Stimulated activated CD4-positive, alpha-beta T cell treated with anti-CD3 and anti-CD28 coated beads, Interleukin-15, amount 100 ng/mL, for 1 hour (primary cell): ENCODE results near the gene DPP6.

Experiments
- DNase-seq, 2 donors: peaks; one replicate each; pipeline ENCODE4 v3.0.0-alpha.2; 2020; ENCODE audit warnings: low read depth in 1 of 2, low spot score in 1 of 2

Gene DPP6

DNA sequence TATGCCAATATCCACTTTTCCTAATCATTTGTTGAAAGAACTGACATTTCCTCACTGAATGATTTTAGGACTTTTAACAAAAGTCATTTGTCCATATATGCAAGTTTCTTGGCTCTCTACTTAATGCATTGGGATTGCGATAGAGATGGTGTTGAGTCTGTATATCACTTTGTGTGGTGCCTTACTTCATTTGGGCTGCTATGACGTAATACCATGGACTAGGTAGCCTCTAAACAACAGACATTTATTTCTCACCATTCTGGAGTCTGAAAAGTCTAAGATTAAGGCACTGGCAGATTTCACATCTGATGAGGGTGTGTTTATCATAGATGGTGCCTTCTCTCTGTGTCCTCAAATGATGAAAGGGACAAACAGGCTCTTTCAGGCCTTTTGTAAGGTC is 342.6 kb downstream of the DPP6 start:
- DNase-seq: no peak

DNA sequence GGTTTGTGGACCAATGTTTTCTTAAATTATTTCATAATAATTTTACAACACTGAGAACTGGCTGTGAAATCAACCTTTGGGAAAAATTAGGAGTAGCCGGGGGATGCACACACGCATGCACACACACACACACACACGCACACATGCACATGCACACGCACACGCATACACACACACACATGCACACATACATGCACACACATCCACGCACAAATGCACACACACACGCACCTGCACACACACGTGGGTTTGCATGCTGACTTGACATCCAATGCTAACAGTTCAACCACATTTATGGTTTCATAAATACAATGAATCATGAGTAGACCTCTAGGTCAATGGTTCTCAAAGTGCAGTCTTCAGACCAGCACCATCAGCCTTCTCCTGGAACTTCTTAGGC is 354.1 kb downstream of the DPP6 start:
- no peak for DNase-seq

DNA sequence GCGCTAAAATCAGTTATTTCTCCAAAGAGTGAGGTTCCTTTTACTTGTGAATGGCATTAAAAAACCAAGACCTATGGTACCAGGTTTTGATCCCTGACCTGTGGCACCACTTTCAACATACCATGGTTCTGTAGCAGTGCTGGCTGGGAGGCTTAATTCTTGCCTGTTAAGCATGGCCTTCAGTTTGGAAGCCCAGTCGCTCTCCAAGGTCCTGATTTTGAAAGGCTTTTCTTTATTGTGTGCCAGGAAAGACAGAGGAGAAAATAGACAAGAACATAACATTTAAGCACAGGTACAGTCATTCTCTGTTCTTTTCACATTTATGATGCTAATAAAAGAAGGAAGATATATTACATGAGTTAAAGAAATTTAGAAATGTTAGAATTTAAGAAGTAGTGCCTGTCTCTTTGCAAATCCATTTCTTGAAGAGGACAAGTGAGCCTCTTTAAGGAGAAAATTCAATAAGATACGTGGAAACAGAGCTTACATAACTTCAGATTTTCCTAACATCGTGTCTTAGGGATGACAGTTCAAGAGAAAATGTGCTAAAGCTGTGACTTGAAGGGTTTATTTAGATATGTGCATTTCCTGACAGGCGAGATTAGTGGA is 357.6 kb downstream of the DPP6 start:
- no peak for DNase-seq

DNA sequence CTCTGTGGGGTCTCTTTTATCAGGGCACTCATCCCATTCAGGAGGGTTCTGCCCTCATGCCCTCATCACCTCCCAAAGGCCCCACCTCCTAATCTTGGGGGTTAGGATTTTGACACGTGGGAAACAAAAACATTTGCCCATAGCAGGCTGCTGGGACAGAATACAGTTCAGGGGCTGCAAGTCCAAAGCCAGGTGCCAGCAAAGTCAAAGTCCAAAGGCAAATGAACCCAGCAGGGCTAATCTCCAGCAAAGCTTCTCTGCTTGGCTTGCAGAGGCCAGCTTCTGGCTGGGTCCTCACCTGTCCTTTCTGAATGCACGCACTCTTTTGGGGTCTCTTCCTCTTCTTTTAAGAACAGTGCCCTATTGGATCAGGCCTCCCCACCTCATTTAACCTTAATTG is 359.9 kb downstream of the DPP6 start:
- DNase-seq: no peak

DNA sequence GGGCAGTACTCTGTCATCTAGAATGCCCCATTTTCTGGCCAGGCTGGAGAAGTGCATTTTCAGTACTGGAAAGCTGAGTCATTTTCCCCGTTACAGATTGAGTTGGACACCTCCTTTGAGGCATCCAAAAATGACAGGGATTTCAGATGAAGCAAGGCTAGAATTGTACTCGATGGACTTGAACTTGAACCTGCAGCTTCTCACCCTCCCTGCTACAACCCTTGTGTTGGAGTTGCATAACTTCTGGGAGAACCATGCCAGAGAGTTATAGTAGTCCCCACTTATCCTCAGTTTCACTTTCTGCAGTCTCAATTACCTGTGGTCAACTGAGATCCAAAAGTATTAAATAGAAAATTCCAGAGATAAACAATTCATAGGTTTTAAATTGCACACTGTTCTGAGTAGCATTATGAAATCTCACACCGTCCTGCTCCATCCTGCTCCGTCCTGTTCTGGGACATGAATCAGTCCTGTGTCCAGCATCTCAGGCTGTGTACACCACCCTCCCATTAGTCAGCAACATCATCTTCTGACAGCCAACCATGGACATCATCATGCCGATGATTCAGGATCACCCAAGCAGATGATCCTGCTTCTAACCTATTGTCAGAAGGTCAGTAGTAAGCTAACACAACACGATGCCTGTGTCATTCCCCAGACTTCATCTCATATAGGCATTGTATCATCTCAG is 363.7 kb downstream of the DPP6 start:
- DNase-seq: no peak

DNA sequence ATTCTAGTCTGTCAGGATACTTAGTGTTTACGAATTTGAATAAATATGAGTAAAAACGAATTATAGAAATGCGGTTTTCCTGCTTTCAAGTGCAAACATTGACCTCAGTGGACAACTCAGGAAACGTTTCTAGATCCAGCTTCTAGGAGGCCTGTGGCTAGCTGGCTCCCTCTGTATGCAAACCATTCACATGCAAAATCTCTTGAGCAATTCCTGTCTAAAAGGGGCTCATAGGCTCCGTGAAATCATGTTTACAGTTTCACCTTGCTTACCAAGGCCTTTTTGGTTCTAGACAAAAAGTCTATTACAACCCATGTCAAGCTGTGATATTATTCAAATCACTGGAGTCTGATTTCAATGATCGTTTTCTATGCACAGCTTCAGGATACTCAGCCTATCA is 364.5 kb downstream of the DPP6 start:
- DNase-seq: no peak

DNA sequence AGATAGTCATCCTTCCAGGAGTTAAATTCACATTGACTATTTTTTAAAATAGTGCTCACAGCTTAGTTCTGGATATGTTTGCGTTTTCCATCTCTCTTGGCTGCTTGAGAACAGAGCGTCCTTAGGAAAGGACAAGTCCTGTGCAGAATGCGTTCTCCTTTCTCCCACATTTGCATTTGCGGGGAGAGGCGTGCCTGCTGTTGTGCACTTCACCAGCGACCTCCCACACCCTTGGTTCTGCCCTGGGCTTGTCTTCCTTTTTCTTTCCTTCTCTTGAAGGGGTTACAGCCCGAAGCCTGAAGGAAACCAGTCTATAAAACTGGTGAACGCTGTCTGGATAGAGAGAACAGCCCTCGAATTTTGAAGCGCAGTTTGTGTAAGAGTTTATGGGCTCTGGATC is 367.1 kb downstream of the DPP6 start:
- no peak for DNase-seq

DNA sequence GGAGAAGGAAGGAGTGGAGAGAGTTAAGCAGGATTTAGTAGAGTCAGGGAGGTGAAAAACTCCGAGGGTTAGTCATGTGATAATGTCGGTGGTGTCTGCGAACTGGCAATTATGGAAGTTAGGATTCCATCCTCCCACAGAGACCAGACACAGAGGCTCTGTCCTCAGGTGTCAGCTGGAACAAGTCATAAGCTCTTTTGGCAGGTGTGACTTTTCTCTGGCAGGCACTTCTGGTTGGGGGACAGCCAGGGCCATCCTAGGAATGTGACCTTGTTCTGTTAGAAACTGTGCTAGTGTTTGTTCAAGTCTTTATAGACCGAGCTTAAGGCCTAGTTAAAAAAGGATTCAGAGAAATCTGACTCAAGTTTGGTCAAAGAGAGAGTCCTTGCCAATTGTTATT is 371.0 kb downstream of the DPP6 start:
- DNase-seq: no peak

DNA sequence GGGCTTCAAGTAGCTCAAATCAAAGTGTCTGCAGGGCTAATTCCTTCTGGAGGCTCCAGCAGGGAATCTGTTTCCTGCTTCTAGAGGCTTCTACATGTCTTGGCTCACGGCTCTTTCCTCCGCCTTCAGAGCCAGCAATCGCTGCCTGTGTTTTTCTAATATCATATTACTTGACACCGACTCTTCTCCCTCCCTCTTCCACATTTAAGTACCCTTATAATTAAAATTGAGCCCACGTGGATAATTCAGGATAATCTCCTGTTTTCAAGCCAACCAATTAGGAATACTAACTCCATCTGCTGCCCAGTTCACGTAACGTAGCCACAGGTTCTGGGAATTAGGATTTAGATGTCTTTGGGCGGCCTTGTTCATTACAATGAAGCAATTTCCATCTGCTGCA is 372.2 kb downstream of the DPP6 start:
- DNase-seq: no peak

DNA sequence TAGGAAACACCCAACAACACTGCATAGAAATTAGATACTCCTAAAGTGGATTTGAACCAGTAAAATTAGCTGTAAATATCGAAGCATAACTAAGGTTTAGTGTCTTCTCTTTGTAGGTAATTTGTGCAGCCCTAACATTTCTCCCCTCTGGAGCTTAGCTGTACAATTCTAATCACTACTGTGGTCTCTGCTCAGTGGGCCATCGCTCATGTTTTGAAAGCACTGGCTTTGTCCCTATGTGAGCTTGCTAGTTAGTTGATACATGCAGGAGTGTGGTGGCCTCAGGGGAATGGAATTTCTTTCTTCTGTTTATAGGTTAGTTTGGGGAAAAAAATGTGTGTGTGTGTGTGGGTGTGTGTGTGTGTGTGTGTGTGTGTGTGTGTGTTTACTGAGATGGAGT is 373.1 kb downstream of the DPP6 start:
- no peak for DNase-seq

DNA sequence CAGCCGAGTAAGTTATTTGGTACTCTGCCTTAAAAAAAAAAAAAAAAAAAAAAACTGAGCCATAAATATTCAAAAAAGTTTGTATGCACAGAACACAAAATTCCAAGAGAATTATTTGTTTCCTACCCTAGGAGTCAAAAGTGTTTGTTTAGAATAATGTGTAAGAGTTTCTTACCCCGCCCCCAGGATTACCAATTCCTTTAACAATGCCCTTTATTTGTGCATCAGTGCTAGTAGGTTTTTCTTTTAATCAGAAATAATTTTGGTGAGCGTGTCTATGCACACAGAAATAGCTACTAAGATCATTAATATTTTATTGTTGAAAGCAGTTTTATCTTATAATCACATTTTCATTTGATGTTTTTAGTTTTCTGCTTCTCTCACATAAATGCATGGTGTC is 374.6 kb downstream of the DPP6 start:
- DNase-seq: no peak

DNA sequence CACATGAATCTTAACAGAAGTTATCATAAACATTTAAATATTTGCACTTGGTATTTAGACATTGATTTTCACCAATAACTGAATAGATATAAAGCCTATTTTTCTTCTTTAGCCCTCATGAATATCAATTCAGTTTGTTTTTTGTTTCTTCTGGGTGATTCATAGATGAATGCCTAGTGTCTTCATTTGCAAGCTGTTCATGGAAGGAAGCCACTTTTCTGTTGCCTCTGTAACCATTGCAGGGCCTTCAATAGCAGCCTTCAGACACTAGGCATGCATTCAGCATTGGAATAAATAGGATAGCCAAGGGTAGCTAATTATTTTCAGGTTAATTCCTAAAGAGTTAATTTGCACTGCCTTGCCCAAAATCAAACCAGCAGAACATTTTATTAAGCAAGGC is 375.3 kb downstream of the DPP6 start:
- no peak for DNase-seq

DNA sequence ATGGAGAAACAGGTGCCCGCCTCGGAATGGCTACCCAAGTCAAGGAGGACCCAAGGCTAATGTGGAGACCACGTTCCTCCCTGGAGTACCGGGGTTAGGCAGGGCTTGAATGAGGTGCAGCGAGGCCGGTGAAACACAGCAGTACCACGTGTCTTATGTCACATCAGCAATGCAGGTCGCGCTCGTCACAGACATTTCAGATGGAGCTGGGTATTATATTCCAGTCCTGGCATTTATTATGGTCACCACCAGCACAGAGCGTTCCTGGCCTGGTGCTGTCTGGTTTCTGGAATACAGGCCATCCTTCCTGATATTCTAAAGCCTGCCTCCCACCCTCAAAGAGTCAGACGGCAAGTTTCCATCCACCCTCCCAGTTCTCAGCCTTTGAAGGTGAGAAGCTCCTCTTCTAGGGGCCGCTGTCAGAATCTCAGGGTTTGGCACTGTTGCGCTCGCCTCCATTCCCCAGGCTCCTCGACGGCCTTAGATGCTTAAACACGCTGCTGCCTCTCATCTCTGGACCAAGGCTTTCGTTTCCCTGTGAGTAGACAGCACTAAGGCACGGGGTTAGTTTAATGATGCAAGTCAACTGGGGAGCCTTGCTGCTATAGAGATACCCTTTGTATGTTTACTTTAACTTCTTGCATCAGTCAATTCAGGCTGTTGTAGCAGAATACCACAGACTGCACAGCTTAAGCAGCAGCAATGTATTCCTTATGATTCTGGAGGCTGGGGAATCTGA is 377.6 kb downstream of the DPP6 start:
- DNase-seq: no peak

DNA sequence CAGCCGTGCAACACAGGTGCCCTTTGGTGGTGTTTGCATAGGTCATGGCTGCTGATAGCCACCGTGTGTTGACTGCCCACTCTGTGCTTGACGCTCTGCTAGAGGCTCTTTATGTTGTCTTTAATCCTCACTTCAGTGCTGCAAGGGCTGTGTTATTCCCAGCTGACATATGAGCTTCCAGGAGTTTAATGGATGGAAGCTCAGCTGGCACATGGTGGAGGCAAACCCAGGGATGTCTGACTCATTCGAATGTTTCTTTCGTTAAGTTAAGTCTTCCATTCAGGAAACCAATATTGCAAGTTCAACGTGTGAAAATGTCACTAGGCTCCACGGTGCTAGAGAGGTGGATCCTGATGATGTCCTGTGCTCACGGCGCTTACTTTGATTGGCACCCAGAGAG is 378.4 kb downstream of the DPP6 start:
- DNase-seq: no peak

DNA sequence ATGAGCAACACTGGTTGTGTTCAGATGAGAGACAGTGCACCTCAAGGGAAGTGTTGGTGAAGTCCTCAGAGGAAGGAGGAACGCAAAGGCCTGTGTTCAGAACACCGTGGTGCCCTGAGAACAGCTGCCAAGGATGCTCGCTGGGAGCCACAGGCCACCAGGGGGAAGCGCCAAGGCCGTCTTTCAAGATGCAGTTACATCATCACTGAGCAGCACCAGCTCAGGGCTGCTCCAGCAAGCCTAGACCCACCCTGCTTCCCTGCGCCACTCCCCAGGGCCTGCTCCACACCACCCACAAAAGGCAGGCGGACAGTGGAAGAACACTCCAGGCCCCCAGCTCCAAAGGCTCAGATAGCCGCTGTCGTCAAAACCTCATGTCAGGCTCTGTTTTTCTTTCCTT is 378.8 kb downstream of the DPP6 start:
- no peak for DNase-seq

DNA sequence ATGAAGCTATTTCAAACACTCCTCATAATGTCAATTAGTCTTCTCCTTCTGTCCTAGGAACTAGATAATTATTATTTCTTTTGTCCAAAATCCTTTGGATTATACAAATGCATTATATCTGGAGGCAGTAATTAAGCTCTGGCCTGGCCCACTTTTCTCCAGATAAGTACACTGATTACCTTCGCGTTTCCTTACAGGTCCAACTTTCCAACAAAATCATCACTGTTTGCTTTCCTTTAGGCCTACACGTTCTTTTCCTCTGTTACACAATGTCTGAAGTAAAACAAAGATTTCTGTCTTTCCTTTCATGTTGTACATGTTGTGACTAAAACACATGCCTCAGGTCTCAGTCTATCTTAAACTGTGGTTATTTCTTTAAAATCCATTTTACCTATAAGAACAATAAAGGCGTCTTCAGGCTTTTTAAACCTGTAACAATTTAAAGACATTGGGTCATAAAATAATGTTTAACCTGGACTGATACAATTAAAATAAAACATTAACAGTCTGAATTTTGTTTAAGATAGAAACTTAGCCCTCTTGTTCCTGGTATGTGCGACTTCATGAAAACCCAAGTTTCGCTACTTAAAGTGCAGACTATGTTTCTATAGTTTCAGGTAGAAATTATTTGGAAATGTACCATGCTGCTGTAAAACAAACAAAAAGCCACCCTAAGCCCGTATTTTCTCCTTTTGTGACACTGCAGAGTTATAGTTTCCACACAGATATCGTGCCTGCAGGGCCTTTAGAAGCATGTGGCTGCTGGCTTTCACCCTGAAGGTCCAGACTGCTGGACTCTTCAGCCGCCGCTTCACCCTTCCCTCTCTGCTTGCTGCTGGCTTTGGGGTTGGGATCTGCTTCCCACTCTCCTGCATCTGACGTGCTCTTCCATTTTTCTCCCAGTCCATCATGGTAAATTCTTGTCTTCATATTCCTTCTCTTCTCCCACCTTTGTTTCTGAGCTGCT is 381.7 kb downstream of the DPP6 start:
- no peak for DNase-seq

DNA sequence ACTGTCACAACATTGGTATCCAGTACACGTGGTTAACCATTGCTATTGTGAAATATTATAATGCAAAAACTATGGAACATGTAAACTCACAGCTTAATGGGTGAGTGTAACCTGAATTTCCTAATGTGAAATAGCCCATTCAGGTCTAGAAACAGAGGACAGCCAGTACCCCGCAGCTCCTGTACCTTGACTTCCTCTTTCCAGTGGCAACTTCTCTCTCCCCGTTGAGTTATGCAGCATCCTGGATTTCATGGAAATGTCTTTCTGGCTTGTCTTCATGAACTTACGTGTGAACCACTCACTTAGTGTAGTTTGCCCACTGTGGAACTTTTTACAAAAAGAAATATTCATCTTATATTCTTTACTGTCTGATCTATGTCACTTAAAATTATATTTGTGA is 384.4 kb downstream of the DPP6 start:
- DNase-seq: no peak

DNA sequence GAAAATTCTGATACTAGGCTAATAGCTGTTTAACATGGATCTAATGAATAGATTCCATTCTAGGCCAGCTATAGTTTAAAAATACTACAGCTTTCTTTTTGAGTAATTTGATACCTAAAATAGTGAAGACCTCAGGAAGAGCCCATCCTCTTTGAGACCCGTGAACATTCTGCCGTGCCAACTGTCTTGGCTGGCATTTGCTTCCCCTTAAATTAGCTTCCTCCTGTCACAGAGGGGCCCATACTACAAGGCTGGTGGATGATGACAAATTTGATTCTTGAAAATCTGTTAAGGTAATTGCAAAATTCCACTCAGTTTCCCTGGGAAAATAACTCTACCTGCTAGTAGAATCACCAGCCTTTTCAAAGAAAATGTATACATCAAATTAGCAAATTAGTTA is 385.0 kb downstream of the DPP6 start:
- no peak for DNase-seq

DNA sequence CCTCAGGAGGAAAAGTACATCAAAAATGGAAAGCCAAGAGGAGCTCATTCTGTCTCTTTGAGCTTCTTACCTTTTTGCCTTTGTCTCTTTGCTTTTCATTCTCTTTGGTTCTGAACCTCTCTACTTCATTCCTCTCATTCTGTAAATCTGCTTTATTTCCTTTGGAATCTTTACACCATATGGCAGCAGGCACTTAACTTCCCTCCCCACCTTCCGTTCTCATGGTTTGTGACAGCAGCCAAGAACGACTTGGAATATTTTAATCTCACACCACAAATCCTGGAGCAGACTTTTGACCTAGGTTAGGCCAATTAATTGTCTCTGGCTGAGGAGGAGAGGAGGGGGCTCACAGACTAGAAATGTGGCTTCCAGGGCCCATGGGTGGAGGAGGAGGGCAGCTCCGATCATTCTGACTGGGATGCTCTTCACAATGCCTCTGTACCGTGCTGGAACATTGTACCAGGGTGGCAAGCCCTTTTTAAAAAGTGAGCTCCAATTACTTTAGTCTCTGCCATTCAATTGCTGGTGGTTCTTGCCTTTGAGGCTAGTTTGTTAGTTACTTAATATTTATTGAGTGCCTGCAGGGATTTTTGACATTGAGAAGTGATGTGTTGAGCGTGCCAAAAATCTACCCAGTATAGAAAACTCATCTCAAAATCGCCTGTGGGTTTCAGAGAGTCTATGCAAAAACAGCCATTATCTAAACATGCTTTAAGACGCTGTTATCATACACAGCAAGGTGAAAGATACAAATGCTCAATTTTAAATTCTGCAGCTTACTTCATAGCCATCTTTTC is 386.6 kb downstream of the DPP6 start:
- DNase-seq: no peak

DNA sequence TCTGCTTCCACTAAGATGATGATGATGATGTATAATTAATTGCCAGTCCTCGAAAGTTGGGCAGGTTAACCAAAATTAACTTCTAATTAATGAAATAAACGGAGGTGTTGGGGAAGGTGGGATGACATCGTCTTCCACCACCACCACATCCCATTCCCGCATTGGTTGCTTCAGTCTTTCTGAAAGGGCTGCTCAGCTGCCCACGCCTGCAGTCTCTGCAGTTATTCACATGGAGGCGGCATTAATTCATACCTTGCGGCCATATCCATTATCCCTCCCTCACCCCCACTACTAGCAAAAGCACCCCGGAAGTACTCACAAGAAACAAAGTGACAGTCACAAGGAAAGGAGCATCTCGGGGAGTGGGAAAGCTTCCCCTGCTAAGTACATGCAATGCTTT is 387.9 kb downstream of the DPP6 start:
- no peak for DNase-seq

DNA sequence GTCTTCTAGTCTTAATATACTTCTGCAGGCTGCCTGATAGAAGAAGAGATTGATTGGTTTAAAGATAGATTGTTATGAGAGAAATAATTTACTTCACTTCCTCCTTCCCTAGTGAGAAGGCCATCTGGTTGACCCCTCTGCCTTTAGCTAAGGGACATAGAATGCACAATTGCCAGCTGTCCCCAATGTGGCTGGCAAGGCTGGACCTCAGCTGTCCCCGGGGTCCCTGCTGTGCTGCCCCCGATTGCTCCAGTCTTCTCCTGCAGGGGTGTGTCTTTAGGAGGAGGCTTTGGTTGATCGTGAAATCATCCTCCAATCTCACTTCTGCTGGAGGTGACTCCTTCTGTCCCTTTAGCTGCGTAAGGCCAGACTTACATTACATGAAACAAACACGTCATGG is 388.5 kb downstream of the DPP6 start:
- no peak for DNase-seq
